CD14-positive monocyte (primary cell): ENCODE results near the gene PSPN. TPM values are rescaled to one million over a fixed set of nuclear protein-coding genes. Genes with fewer than 3 reads are reported as not detected.

Source experiments
- DNase-seq, 3 donors: peaks; one replicate each; pipeline ENCODE4 v3.0.0-alpha.2; 2011 to 2022
- H2AFZ ChIP-seq: 2 replicates; pipeline ENCODE4 v1.6.0; 2012; ENCODE audit warnings: mild to moderate bottlenecking, low read depth, low read length, inconsistent platforms; ENCODE audit not compliant: insufficient read depth, poor library complexity, severe bottlenecking
- H3K27ac ChIP-seq, 2 donors: 1 replicate in 1 of 2; 2 replicates in 1 of 2; pipeline ENCODE4 v1.5.1; 2012 to 2013; ENCODE audit warnings: low read length in 2 of 2, control low read depth in 1 of 2, inconsistent platforms in 1 of 2, low read depth in 1 of 2, mild to moderate bottlenecking in 1 of 2
- H3K27me3 ChIP-seq, 2 donors: one replicate each; pipeline versions ENCODE4 v1.6.0 to v1.6.1; 2011 to 2013; ENCODE audit warnings: low read length in 2 of 2; ENCODE audit not compliant: control insufficient read depth in 2 of 2, insufficient read depth in 2 of 2
- H3K36me3 ChIP-seq, 2 donors: replicated peaks in 1 of 2; 1 replicate in 1 of 2; 2 replicates in 1 of 2; pipeline versions ENCODE4 v1.5.1 to v1.6.1; 2012 to 2013; ENCODE audit warnings: low read length in 2 of 2, control low read depth in 1 of 2, inconsistent platforms in 1 of 2, mild to moderate bottlenecking in 1 of 2; ENCODE audit not compliant: insufficient read depth in 2 of 2, control insufficient read depth in 1 of 2
- H3K4me1 ChIP-seq, 2 donors: 1 replicate in 1 of 2; 2 replicates in 1 of 2; pipeline versions ENCODE4 v1.5.1 to v1.6.1; 2012 to 2013; ENCODE audit warnings: low read length in 2 of 2, control low read depth in 1 of 2, inconsistent platforms in 1 of 2, mild to moderate bottlenecking in 1 of 2, moderate library complexity in 1 of 2; ENCODE audit not compliant: insufficient read depth in 2 of 2, control insufficient read depth in 1 of 2
- H3K4me2 ChIP-seq: replicated peaks from 2 replicates; pipeline ENCODE3; 2012; ENCODE audit warnings: low read length, moderate library complexity, mild to moderate bottlenecking; ENCODE audit not compliant: poor library complexity, severe bottlenecking; ENCODE audit errors: extremely low read depth
- H3K4me3 ChIP-seq, 3 experiments: fragments of 200-600 bp in 1 of 3; sonication (generic) in 1 of 3; replicated peaks in 1 of 3; 1 replicate in 2 of 3; 2 replicates in 1 of 3; pipeline ENCODE4 v1.5.1; 2011 to 2013; ENCODE audit warnings: low read length in 3 of 3, mild to moderate bottlenecking in 3 of 3, control low read depth in 2 of 3, low read depth in 2 of 3, inconsistent platforms in 1 of 3, moderate library complexity in 1 of 3
- H3K79me2 ChIP-seq: 2 replicates; pipeline ENCODE4 v1.6.0; 2012; ENCODE audit warnings: mild to moderate bottlenecking, control low read depth, inconsistent platforms, low read length, moderate library complexity; ENCODE audit not compliant: insufficient read depth
- H3K9ac ChIP-seq: 2 replicates; pipeline ENCODE4 v1.6.0; 2017; ENCODE audit warnings: low read length, mild to moderate bottlenecking; ENCODE audit not compliant: insufficient read depth, poor library complexity, severe bottlenecking
- H3K9me3 ChIP-seq, 2 donors: replicated peaks in 1 of 2; 1 replicate in 1 of 2; 2 replicates in 1 of 2; pipeline versions ENCODE4 v1.5.1 to v1.6.1; 2012 to 2013; ENCODE audit warnings: low read length in 2 of 2, control low read depth in 1 of 2; ENCODE audit not compliant: control insufficient read depth in 1 of 2, insufficient read depth in 1 of 2
- H4K20me1 ChIP-seq: 2 replicates; pipeline ENCODE4 v1.6.0; 2012; ENCODE audit warnings: mild to moderate bottlenecking, low read length, control low read depth, moderate library complexity; ENCODE audit not compliant: insufficient read depth
- H3K27ac Mint-ChIP-seq, 7 donors: one replicate each; pipeline ENCODE4 v1.8.0; 2020; ENCODE audit warnings: mild to moderate bottlenecking in 7 of 7, mixed read lengths in 7 of 7, moderate library complexity in 6 of 7, inconsistent platforms in 2 of 7
- H3K27me3 Mint-ChIP-seq, 3 donors: one replicate each; pipeline ENCODE4 v1.8.0; 2021 to 2022; ENCODE audit warnings: low read depth in 3 of 3, mild to moderate bottlenecking in 3 of 3, mixed read lengths in 3 of 3, moderate library complexity in 3 of 3, inconsistent platforms in 1 of 3
- H3K36me3 Mint-ChIP-seq, 2 donors: one replicate each; pipeline ENCODE4 v1.8.0; 2020; ENCODE audit warnings: mixed read lengths in 2 of 2, inconsistent platforms in 1 of 2, mild to moderate bottlenecking in 1 of 2
- H3K4me1 Mint-ChIP-seq: one replicate; pipeline ENCODE4 v1.8.0; 2020; ENCODE audit warnings: mild to moderate bottlenecking, mixed read lengths
- H3K4me3 Mint-ChIP-seq, 2 donors: one replicate each; pipeline ENCODE4 v1.8.0; 2020; ENCODE audit warnings: mild to moderate bottlenecking in 2 of 2, mixed read lengths in 2 of 2, moderate library complexity in 1 of 2
- H3K9me3 Mint-ChIP-seq, 7 donors: one replicate each; pipeline ENCODE4 v1.8.0; 2020 to 2022; ENCODE audit warnings: mixed read lengths in 7 of 7, mild to moderate bottlenecking in 6 of 7, moderate library complexity in 6 of 7, inconsistent platforms in 2 of 7
- CTCF ChIP-seq: fragments of 200-600 bp; IDR thresholded peaks from one replicate; pipeline ENCODE4 v1.8.0; 2022; ENCODE audit warnings: antibody characterized with exemption, mild to moderate bottlenecking
- WGBS: methylation state at CpG from one replicate; pipeline ENCODE4 v1.1.5; 2013; ENCODE audit warnings: missing lambda C conversion rate; ENCODE audit not compliant: insufficient coverage; 5-methylcytosine and 5-hydroxymethylcytosine counted together
- intact Hi-C, 2 donors: fragments of 100-400 bp; cut with micrococcal nuclease; formaldehyde crosslinking; loops; one replicate each; pipeline versions ENCODE4 v1.15.0 to v1.15.1; 2023
- polyA plus RNA-seq, 3 donors: library from polyadenylated mRNA; depleted of rRNA in 1 of 3; unstranded in 2 of 3; stranded (reverse) in 1 of 3; fragments of 300-500 nt in 2 of 3; fragments of >200 nt in 1 of 3; fragmentation: Illumina TruSeq in 2 of 3; gene quantifications; 1 replicate in 2 of 3; 2 replicates in 1 of 3; pipeline ENCODE4 v1.2.3, GENCODE V29; 2012 to 2021

PSPN gene
- polyA plus RNA-seq, 3 donors: 0.10 to 0.19 (median 0.13) TPM

DNA sequence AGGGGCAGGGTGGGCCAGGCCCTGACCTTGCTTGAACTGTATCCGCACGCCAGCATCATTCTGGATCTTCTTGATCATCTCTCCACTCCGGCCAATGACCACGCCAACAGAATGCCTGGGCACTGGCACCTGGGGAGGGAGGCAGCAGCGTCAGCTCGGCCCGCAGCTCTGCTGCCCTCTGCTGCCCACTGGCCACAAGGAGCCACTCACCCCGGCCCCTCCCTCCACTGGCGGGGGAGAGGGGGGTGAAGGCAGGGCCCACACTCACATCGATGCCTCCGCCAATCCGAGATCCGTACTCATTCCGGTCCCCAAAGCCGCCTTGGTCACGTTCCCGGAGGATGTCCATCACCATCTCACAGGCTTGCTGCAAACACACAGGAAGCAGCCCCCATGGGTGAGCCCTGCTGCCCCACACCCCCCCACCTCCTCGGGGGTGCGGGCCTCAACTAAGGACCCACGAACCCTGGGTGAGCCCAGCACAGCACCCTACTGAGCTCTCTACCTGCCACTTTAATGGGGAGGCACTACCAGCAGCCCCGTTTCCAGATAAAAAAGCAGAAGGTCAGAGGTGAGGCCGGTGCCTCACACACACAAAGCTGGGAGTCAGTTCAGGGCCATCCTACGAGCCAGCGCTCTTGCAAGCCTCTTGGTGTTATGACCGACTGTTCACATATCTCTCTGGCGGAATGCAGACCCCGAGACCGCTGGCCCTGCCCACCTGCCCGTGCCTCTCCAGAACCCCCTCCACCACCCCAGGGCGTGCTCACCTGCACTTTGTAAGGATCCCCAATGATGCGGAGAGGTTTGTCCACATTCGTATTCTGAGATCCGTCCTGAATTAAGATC lies 42.2 kb upstream of the PSPN start:
- Mint-ChIP-seq H3K27ac (no peak overlapping the region), H3K36me3 (peaks cover 80 to 93% of the 10 kb centered on the region in 2 donors), H3K4me3 (no peak overlapping the region), H3K4me1 (peaks cover 14% of the 10 kb centered on the region), H3K27me3 (peaks cover 0 to 1% (median 0%) of the 10 kb centered on the region in 3 donors), H3K9me3 (peaks cover 0 to 3% (median 0%) of the 10 kb centered on the region in 7 donors)
- H2AFZ ChIP-seq: no peak overlapping the region
- no peak overlapping the region for H3K27ac ChIP-seq
- TF ChIP-seq CTCF: no peak
- DNase-seq: no peak
- peaks cover 52% of the 10 kb centered on the region for H4K20me1 ChIP-seq
- H3K4me3 ChIP-seq: no peak overlapping the region
- H3K9me3 ChIP-seq: no peaks in the 10 kb centered on the region
- H3K36me3 ChIP-seq: peaks cover 86 to 87% of the 10 kb centered on the region in 2 donors
- 96% methylated on average over 29 of the region's 33 CpGs for WGBS
- H3K4me2 ChIP-seq: no peak overlapping the region
- H3K4me1 ChIP-seq: peaks cover 5 to 8% of the 10 kb centered on the region in 2 donors
- intact Hi-C loops: no loop called here
- no peaks in the 10 kb centered on the region for H3K27me3 ChIP-seq
- H3K79me2 ChIP-seq: peaks cover 48% of the 10 kb centered on the region
- H3K9ac ChIP-seq: no peak overlapping the region

GRCh38 chr19:6416658-6417405 lies 41.1 kb upstream of the PSPN start:
- Histone ChIP-seq H3K4me3 (no peak overlapping the region), H3K27ac (no peak overlapping the region), H3K9me3 (no peaks in the 10 kb centered on the region), H3K4me1 (no peaks in the 10 kb centered on the region), H3K36me3 (peaks cover 80 to 82% of the 10 kb centered on the region in 2 donors), H3K4me2 (no peak overlapping the region), H4K20me1 (peaks cover 41% of the 10 kb centered on the region), H2AFZ (no peak overlapping the region), H3K27me3 (no peaks in the 10 kb centered on the region), H3K79me2 (peaks cover 37% of the 10 kb centered on the region), H3K9ac (no peak overlapping the region)
- 97% methylated on average over 25 of the region's 29 CpGs for WGBS
- H3K27ac Mint-ChIP-seq: peak overlapping the region in 2 of 7 donors; percentile 48 to 69
- H3K36me3 Mint-ChIP-seq: peaks cover 75 to 88% of the 10 kb centered on the region in 2 donors
- H3K9me3 Mint-ChIP-seq: peaks cover 0 to 3% (median 0%) of the 10 kb centered on the region in 7 donors
- H3K27me3 Mint-ChIP-seq: peaks cover 0 to 1% (median 0%) of the 10 kb centered on the region in 3 donors
- intact Hi-C loops: no loop called here
- no peak overlapping the region for H3K4me3 Mint-ChIP-seq
- no peak for TF ChIP-seq CTCF
- DNase-seq: no peak
- peaks cover 3% of the 10 kb centered on the region for H3K4me1 Mint-ChIP-seq
